HG03108 (cell line): ENCODE results near the gene TERT.
"Not testable (repeated sequence)": the region's sequence is repeated elsewhere in the genome, so short reads cannot be mapped to it uniquely, and the experiment has no call there.

Experiments used
- ATAC-seq: cut with Tn5 transposase; IDR thresholded peaks from one replicate; pipeline ENCODE4 v1.9.1; 2021; ENCODE audit warnings: moderate library complexity; ENCODE audit not compliant: unreplicated experiment

Gene TERT

GRCh38 chr5:1297243-1297642, 2.4 kb upstream of the TERT start:
- no peak for ATAC-seq

GRCh38 chr5:1295650-1296037, 776 bp upstream of the TERT start:
- ATAC-seq, result no peak

GRCh38 chr5:1294206-1294834, 548 bp downstream of the TERT start:
- ATAC-seq, result no peak

DNA sequence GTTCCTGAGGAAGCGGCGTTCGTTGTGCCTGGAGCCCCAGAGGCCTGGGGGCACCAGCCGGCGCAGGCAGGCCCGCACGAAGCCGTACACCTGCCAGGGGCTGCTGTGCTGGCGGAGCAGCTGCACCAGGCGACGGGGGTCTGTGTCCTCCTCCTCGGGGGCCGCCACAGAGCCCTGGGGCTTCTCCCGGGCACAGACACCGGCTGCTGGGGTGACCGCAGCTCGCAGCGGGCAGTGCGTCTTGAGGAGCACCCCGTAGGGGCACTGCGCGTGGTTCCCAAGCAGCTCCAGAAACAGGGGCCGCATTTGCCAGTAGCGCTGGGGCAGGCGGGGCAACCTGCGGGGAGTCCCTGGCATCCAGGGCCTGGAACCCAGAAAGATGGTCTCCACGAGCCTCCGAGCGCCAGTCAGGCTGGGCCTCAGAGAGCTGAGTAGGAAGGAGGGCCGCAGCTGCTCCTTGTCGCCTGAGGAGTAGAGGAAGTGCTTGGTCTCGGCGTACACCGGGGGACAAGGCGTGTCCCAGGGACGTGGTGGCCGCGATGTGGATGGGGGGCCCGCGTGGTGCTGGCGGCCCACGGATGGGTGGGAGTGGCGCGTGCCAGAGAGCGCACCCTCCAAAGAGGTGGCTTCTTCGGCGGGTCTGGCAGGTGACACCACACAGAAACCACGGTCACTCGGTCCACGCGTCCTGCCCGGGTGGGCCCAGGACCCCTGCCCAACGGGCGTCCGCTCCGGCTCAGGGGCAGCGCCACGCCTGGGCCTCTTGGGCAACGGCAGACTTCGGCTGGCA, 1.3 kb downstream of the TERT start:
- ATAC-seq, result no peak

DNA sequence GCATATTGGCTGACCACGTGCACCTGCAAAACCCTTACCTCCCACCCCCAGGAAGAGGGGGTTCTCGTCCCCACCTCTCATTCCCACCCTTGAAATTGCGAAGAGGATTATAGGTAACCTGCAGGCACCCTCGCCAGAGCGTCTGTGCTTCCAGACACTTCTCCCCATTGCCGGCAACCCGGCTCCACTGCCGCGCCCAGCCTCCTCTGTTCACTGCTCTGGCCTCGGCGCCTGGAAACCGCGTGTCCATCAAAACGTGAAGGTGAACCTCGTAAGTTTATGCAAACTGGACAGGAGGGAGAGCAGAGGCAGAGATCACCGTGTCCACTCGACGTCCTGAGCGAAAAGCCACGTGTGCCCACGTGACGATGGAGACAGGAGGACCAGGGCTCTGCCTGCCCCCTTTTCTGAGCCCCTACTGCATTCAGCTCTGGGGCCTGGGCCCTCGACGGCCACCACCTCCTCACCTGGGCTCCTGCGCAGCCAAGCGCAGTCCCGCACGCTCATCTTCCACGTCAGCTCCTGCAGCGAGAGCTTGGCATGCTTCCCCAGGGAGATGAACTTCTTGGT, 1.9 kb downstream of the TERT start:
- ATAC-seq, result no peak

GRCh38 chr5:1292139-1292538, 2.7 kb downstream of the TERT start:
- no peak for ATAC-seq

DNA sequence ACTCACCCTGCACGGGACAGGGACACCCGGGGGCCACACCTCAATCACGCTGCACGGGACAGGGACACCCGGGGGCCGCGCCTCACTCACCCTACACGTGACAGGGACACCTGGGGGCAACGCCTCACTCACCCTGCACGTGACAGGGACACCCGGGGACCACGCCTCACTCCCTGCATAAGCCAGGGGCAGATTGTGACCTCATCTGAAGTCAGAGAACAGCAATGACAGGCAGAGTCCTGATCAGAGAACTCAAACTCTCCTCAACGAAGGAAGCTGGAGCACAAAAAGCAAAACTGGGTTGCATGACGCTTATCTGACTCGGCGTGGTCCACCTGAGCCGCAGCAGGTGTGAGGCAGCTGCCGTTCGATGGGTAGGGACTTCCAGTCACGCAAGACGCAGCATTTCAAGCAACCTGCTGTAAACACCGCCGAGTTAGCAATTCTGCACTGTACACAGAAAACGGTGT, 3.2 kb downstream of the TERT start:
- no peak for ATAC-seq

GRCh38 chr5:1290956-1291355, 3.9 kb downstream of the TERT start:
- ATAC-seq, result not testable (repeated sequence)

GRCh38 chr5:1289559-1289958, 5.3 kb downstream of the TERT start:
- ATAC-seq, result not testable (repeated sequence)

DNA sequence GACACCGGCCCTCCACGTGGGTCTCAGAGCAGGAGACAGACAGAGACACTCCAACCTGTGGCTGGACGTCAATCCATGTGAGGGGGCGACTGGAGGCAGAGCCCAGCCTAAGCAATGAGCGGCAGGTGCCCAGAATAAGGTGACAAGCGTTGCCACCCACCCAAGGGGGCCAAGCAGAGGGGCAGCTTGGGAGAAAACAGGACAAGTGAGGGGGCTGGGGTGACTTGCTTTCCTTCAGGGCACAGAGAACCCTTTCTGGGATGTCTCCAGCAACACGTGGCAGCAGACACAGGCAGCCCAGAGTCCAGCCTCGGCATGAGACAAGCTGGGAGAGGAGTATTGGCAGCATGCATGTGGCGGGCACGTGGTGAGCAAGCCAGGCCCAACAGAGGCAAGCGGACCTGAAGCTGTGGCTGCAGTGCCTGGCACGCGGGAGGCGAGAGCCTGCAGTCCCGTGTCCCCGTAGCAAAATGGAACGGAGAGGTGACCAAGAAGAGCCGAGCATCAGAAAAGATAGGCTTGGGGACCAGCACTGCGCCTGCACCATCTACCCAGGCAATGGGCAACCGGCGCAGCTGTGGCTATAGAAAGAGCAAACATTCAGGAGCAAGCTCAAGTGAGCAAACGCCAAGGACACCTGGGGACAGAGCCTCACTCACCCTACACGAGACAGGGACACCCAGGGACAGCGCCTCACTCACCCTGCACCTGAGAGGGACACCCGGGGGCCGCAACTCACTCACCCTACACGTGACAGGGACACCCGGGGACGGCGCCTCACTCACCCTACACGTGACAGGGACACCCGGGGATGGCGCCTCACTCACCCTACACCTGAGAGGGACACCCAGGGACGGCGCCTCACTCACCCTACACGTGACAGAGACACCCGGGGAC, 6.2 kb downstream of the TERT start:
- no peak for ATAC-seq

- ATAC-seq, result no peak
These were observed 9.0 kb downstream of the TERT start for GRCh38 chr5:1285883-1286291.

DNA sequence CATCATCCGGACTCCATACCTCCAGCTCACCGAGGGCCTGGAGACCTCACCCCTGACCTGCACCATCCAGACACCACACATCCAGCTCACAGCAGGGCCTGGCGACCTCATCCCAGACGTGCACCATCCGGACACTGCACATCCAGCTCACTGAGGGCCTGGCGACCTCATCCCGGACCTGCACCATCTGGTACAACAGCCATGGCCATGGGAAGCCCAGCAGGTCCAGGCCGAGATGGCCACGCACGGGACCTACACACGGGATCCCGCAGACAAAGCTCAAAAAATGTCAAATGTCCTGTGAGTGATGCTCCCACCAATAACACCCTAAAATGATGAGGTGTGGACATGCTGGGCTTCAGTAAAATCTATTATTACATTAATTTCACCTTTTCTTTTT, 9.7 kb downstream of the TERT start:
- no peak for ATAC-seq

DNA sequence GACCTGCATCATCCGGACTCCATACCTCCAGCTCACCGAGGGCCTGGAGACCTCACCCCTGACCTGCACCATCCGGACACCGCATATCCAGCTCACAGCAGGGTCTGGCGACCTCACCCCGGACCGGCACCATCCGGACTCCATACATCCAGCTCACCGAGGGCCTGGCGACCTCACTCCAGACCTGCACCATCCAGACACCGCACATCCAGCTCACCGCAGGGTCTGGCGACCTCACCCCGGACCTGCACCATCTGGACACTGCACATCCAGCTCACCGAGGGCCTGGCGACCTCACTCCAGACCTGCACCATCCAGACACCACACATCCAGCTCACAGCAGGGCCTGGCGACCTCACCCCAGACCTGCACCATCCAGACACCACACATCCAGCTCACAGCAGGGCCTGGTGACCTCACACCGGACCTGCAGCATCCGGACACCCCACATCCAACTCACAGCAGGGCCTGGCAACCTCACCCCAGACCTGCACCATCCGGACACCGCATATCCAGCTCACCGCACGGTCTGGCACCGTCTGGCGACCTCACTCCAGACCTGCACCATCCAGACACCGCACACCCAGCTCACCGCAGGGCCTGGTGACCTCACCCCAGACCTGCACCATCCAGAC, 10.4 kb downstream of the TERT start:
- ATAC-seq, result not testable (repeated sequence)

DNA sequence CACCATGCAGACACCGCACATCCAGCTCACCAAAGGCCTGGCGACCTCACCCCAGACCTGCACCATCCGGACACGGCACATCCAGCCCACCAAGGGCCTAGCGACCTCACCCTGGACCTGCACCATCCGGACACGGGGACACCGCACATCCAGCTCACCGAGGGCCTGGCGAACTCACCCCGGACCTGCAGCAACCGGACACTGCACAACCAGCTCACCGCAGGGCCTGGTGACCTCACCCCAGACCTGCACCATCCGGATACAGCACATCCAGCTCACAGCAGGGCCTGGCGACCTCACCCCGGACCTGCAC, 11.2 kb downstream of the TERT start:
- ATAC-seq, result not testable (repeated sequence)

DNA sequence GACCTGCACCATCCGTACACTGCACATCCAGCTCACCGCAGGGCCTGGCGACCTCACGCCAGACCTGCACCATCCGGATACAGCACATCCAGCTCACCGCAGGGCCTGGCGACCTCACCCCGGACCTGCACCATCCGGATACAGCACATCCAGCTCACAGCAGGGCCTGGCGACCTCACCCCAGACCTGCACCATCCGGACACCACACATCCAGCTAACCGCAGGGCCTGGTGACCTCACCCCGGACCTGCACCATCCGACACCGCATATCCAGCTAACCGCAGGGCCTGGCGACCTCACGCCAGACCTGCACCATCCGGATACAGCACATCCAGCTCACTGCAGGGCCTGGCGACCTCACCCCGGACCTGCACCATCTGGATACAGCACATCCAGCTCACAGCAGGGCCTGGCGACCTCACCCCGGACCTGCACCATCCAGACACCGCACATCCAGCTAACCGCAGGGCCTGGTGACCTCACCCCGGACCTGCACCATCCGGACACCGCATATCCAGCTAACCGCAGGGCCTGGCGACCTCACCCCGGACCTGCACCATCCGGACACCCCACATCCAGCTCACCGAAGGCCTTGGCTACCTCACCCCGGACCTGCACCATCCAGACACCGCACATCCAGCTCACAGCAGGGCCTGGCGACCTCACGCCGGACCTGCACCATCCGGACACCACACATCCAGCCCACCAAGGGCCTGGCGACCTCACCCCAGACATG, 11.7 kb downstream of the TERT start:
- ATAC-seq, result not testable (repeated sequence)

DNA sequence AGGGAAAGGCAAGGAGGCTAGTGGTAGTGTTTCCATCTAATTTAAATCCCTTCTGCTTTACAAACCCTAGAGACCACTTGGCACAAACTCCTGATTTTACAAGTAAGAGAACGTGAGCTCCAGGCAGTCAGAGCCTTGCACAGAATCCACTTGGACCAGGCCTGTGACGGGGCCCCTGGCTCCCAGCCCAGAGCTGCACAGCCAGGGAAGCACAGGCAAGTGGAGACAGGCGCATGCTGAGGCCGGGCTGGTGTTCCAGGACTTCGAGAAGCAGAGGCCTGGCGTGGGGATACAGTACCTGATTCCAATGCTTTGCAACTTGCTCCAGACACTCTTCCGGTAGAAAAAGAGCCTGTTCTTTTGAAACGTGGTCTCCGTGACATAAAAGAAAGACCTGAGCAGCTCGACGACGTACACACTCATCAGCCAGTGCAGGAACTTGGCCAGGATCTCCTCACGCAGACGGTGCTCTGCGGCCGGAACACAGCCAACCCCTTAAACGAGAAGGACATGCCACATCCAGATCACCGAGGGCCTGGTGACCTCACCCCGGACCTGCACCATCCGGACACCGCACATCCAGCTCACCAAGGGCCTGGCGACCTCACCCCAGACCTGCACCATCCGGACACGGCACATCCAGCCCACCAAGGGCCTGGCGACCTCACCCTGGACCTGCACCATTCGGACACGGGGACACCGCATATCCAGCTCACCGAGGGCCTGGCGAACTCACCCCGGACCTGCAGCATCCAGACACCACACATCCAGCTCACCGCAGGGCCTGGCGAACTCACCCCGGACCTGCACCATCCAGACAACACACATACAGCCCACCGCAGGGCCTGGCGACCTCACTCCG, 12.5 kb downstream of the TERT start:
- no peak for ATAC-seq

DNA sequence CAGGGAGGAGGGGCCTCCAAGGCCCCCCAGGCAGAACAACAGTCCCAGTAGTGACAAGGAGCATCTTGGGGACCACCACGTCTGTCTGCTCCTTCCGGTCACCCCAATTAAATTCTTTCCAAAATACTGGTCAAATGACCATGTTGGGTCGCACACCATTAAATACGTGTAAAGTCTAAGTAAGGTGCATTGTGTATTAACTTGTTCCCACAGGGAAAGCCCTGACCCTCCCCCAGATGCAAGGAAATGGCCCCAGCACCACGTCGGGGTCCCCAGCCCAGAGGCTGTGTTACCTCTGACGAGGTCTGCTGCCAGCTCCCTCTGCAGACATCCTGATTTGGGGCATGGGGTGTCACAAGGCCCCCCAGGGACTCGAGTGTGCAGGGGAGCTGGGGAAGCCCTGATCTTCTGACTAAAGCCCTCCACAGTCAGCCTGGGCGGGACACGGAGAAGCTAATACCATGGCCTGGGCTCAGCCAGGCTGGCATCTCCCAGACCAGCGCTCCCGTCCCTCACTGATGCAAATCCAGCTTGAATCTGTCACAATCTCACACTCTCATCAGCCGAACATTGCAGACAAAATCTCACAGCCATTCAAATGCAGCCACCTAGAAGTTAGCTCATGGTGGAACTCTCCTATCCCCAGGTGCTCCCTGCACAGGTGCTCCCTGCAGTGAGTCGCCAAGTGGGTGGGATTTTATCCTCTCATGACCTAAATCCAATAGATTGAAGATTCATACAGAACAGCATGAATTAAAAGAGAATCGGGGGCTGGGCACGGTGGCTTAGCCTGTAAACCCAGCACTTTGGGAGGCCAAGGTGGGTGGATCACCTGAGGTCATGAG, 13.6 kb downstream of the TERT start:
- no peak for ATAC-seq
